Stomach (tissue), 4 donors: ENCODE data around the gene PDK3.

Source experiments
- CTCF ChIP-seq, 7 experiments: fragments of 450-650 bp in 4 of 7; fragments of 200-600 bp in 3 of 7; sonication (generic) in 3 of 7; IDR thresholded peaks; one replicate each; pipeline ENCODE4 v1.5.1; 2016 to 2019; ENCODE audit warnings: antibody characterized with exemption in 7 of 7, control low read depth in 2 of 7, mild to moderate bottlenecking in 1 of 7
- POLR2A ChIP-seq, 4 donors: fragments of 450-650 bp; IDR thresholded peaks; one replicate each; pipeline ENCODE4 v1.6.1; 2016; ENCODE audit warnings: antibody characterized with exemption in 4 of 4, control low read depth in 2 of 4, mild to moderate bottlenecking in 1 of 4, moderate library complexity in 1 of 4

DNA sequence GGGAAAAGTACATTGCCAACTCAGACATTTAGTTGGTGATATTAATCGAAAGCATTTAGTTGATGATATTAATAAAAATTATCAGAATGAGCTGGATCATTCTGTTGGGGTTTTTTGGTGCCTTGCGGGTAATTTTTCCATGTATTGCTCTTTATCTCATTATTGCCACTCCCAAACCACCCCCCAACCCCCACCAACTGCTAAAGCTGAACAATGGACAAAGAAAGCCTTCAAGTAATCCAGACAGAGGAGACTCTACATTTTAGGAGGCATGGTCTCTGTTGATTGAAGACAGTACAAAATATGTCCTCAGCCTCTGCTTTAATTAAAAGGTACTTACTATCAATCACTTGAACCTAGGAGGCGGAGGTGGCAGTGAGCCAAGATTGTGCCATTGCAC is 22.5 kb downstream of the PDK3 start:
- TF ChIP-seq POLR2A (IDR thresholded peaks at IDR 0.05): no peak
- TF ChIP-seq CTCF (IDR thresholded peaks at IDR 0.05): no peak
